HG03432 (cell line): ENCODE data around the gene C10orf67.
A peak's percentile ranks its signal among the peaks of the same experiment; 100 is the strongest.

Experiments used
- ATAC-seq: cut with Tn5 transposase; IDR thresholded peaks from one replicate; pipeline ENCODE4 v1.9.1; 2021; ENCODE audit warnings: mild to moderate bottlenecking, moderate library complexity; ENCODE audit not compliant: unreplicated experiment

Gene C10orf67

GRCh38 chr10:23174977-23175512 is 169.6 kb downstream of the C10orf67 start:
- ATAC-seq, result no peak

GRCh38 chr10:23174074-23174976 is 170.3 kb downstream of the C10orf67 start:
- ATAC-seq, result no peak

- ATAC-seq, result no peak
Measured at GRCh38 chr10:23173214-23174073, 171.2 kb downstream of the C10orf67 start.

- ATAC-seq, result no peak
Measured at GRCh38 chr10:23172429-23173213, 172.0 kb downstream of the C10orf67 start.

- no peak for ATAC-seq
Measured at GRCh38 chr10:23171232-23171876, 173.2 kb downstream of the C10orf67 start.

- ATAC-seq, result peak; percentile 65
Measured at GRCh38 chr10:23158370-23158769, 186.2 kb downstream of the C10orf67 start.

GRCh38 chr10:23157691-23158369 is 186.8 kb downstream of the C10orf67 start:
- ATAC-seq, result peak; percentile 68

- ATAC-seq, result peak; percentile 69
Measured at GRCh38 chr10:23157239-23157681, 187.3 kb downstream of the C10orf67 start.

- ATAC-seq, result no peak
Measured at GRCh38 chr10:23156447-23157150, 188.0 kb downstream of the C10orf67 start.

- no peak for ATAC-seq
Measured at GRCh38 chr10:23155169-23155568, 189.4 kb downstream of the C10orf67 start.
